T-helper 2 cell treated with Interferon-gamma antibody and Interleukin-4, amounts not matched to agents 5 μg/mL and 100 μg/mL, for 36 hours (primary cell): Measurements from ENCODE around the gene ABCA12.

ENCODE experiments used
- DNase-seq: peaks from one replicate; pipeline ENCODE4 v3.0.0; 2021; ENCODE audit warnings: low spot score
- H3K27ac Mint-ChIP-seq: one replicate; pipeline ENCODE4 v1.8.0; 2021; ENCODE audit warnings: mild to moderate bottlenecking, mixed read lengths
- H3K27me3 Mint-ChIP-seq: one replicate; pipeline ENCODE4 v1.8.0; 2021; ENCODE audit warnings: low read depth, mixed read lengths
- H3K36me3 Mint-ChIP-seq: one replicate; pipeline ENCODE4 v1.8.0; 2021; ENCODE audit warnings: low read depth, mixed read lengths
- H3K4me1 Mint-ChIP-seq: one replicate; pipeline ENCODE4 v1.8.0; 2021; ENCODE audit warnings: low read depth, mixed read lengths
- H3K4me3 Mint-ChIP-seq: one replicate; pipeline ENCODE4 v1.8.0; 2022; ENCODE audit warnings: mild to moderate bottlenecking, moderate library complexity, mixed read lengths
- H3K9me3 Mint-ChIP-seq: one replicate; pipeline ENCODE4 v1.8.0; 2021; ENCODE audit warnings: mixed read lengths

The ABCA12 gene

DNA sequence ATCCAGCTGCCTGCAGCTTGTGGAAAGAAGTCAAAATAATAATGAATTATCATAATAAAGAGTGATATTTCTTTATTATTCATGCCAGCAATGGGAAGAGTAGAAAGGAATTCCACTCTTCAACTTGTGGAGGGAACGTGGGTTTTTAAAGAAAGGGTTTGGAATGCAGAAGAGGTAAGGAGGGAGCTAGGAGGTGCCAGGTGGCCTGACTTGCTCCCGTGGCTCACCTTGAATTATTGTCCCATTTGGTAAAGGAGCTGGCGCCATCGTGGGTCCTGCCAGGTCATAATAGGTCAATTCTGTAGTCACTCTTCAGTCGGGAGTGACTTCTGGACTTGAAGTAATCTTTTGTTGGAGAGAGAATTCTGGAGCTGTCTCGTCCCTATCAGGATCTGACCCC lies 233.8 kb downstream of the ABCA12 start:
- Mint-ChIP-seq H3K27ac (no peak overlapping the region), H3K4me1 (no peaks in the 10 kb centered on the region), H3K36me3 (no peaks in the 10 kb centered on the region), H3K27me3 (no peaks in the 10 kb centered on the region), H3K9me3 (no peaks in the 10 kb centered on the region), H3K4me3 (no peak overlapping the region)
- DNase-seq, result no peak

DNA sequence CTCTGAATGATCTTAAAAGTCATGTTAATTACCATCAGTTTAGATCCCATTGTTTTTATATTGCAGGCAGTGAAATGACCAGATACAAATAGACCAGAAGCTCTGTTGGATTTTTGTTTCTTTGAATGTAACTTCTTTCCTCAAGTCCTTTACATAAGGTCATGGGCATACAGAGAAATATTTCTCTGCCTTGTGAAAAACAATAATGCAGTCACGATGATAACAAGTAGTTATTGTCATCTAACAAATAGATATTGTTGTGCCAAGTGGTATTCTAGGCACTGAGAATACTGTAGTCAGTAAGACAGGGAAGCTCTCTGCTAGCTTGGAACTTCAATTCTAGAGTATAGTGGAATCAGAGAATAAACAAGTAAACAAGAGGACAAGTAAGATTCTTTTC lies 234.2 kb downstream of the ABCA12 start:
- H3K27ac Mint-ChIP-seq, result no peak overlapping the region
- no peak for DNase-seq
- H3K27me3 Mint-ChIP-seq, result no peaks in the 10 kb centered on the region
- H3K9me3 Mint-ChIP-seq, result no peaks in the 10 kb centered on the region
- no peaks in the 10 kb centered on the region for H3K36me3 Mint-ChIP-seq
- no peak overlapping the region for H3K4me3 Mint-ChIP-seq
- no peaks in the 10 kb centered on the region for H3K4me1 Mint-ChIP-seq

DNA sequence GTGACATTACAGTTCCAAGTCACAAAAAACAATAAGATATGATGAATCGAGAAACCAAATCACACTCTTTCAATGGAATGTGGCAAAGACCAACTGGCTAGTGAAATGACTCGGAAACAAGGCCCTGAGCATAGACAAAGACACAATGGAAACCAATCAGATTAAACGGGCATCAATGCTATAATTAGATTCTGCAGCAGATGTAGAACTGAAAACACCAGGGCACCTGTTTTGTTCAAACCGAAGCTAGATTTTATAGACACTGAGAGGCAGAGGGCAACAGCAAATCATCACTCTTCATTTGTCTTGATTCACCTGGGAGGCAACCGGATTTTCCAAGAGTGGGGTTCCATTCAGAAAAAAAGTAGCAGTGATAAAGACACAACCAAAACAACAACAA lies 236.1 kb downstream of the ABCA12 start:
- Mint-ChIP-seq H3K27ac (no peak overlapping the region), H3K27me3 (no peaks in the 10 kb centered on the region), H3K36me3 (no peaks in the 10 kb centered on the region), H3K9me3 (no peaks in the 10 kb centered on the region), H3K4me3 (no peak overlapping the region), H3K4me1 (no peaks in the 10 kb centered on the region)
- no peak for DNase-seq

DNA sequence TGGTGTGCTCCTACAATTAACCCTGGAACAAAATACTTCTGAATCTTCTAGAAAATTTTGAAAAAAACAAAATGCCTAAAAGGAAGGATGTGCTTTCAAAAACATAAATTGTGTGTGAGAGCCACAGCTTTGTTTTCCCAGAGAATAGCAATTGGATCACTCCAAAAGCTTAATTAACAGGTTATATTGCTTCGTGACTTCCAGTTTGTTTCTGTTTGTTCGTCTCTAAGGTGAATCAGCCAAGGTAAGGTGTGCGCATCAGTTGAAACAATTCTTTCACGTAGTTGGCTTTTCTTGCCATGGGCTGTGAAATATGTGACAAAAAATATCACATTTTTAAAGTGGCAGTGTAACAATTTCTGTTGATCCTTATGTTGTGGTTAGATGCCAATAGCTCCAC lies 238.7 kb downstream of the ABCA12 start:
- no peaks in the 10 kb centered on the region for H3K27me3 Mint-ChIP-seq
- no peak for DNase-seq
- H3K27ac Mint-ChIP-seq, result no peak overlapping the region
- H3K4me1 Mint-ChIP-seq, result peaks cover 3% of the 10 kb centered on the region
- no peaks in the 10 kb centered on the region for H3K36me3 Mint-ChIP-seq
- H3K9me3 Mint-ChIP-seq, result no peaks in the 10 kb centered on the region
- H3K4me3 Mint-ChIP-seq, result no peak overlapping the region

DNA sequence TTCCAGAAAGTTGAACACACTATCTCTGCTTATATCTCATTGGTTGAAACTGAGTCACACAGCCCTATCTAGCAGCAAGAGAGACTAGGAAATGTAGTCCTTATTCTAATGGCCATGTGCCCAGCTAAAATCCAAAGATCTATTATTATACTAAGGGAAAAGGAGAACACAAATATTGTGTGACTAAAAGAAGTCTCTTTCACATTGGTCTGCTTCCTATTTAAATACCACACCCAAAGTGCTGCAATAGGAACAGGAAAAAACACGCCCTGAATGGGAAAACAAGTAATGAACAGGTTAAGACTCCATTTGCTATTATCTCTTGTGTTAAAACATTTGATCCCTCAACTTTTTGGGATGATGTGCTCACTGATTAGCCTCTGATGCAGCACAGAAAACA lies 242.2 kb downstream of the ABCA12 start:
- H3K4me3 Mint-ChIP-seq, result no peak overlapping the region

DNA sequence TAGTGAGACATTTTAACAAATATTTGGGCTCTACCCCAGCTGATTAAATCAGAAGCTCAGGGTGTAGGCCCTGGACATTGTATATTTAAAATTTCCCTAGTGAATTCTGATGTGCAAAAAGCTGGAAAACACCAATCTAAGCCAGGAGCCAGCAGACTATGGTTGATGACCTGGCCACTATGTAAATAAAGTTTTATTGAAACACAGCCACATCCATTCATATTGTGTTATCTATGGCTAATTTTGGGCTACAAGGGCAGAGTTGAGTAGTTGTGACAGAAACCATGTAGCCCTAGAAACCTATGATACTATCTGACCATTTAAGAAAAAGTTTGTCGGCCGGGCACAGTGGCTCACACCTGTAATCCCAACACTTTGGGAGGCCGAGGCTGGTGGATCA lies 243.0 kb downstream of the ABCA12 start:
- Mint-ChIP-seq H3K36me3 (no peaks in the 10 kb centered on the region), H3K9me3 (no peaks in the 10 kb centered on the region), H3K4me3 (no peak overlapping the region), H3K4me1 (peaks cover 3% of the 10 kb centered on the region), H3K27ac (no peak overlapping the region), H3K27me3 (no peaks in the 10 kb centered on the region)
- no peak for DNase-seq

More for the DNA sequence above, 242.2 kb downstream of the ABCA12 start:
- peaks cover 3% of the 10 kb centered on the region for H3K4me1 Mint-ChIP-seq
- no peak for DNase-seq
- no peaks in the 10 kb centered on the region for H3K36me3 Mint-ChIP-seq
- H3K27me3 Mint-ChIP-seq, result no peaks in the 10 kb centered on the region
- no peak overlapping the region for H3K27ac Mint-ChIP-seq
- no peaks in the 10 kb centered on the region for H3K9me3 Mint-ChIP-seq

DNA sequence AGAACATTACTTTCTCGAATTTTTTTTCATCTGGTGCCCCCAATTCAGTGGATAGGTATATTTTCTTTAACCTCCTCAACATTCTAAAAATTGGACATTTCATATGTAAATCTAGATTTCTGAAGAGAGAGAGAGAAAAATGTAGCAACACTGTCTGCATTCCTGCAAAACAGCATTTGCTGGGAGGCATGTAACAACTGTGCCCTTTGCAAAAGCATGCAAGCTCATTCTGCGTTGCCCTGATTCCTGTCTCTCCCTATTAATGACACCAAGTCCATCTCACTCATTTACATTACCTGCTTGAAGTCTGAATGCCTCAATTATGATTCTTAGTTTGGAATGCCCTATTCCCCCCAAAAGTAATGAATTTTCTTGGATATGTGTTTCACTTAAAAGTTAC lies 249.1 kb downstream of the ABCA12 start:
- no peak overlapping the region for H3K27ac Mint-ChIP-seq
- no peak for DNase-seq
- no peaks in the 10 kb centered on the region for H3K9me3 Mint-ChIP-seq
- H3K4me1 Mint-ChIP-seq, result no peaks in the 10 kb centered on the region
- no peaks in the 10 kb centered on the region for H3K36me3 Mint-ChIP-seq
- no peak overlapping the region for H3K4me3 Mint-ChIP-seq
- H3K27me3 Mint-ChIP-seq, result no peaks in the 10 kb centered on the region

DNA sequence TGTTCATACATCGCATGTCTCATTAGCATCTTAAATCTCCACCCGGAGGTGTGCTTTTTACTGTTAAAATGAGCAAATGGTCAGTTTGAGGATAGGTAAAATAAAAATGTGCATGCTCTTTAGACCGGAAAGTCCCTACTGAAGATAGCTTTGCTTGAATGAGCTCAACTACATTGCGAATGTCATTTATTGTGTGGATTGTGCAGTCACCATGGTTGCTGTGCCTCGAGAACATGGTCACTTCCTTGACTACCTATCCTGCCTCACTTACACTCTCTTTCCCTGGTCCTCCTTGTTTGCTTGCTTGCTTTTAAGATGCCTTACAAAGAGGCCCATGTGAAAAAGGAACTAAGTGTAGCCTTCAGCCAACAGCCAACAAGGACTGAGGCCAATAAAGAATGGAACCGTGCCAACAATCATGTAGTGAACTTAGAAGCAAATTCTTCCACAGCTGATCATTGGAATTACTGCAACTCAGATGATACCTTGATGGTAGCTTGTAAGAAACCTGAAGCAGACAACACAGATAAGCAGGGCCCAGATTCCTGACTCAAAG lies 256.7 kb downstream of the ABCA12 start:
- no peaks in the 10 kb centered on the region for H3K36me3 Mint-ChIP-seq
- H3K4me3 Mint-ChIP-seq, result no peak overlapping the region
- no peaks in the 10 kb centered on the region for H3K4me1 Mint-ChIP-seq
- no peak overlapping the region for H3K27ac Mint-ChIP-seq
- no peaks in the 10 kb centered on the region for H3K27me3 Mint-ChIP-seq
- DNase-seq, result no peak
- no peaks in the 10 kb centered on the region for H3K9me3 Mint-ChIP-seq
